Mammary epithelial cell (primary cell): ENCODE data around the gene KCNMA1.

Experiments used
- CTCF ChIP-seq, 2 donors: IDR thresholded peaks in 1 of 2; conservative IDR thresholded peaks in 1 of 2; 2 replicates each; pipeline ENCODE4 v1.5.1; 2011 to 2012; ENCODE audit warnings: inconsistent platforms in 2 of 2, low read length in 2 of 2, mild to moderate bottlenecking in 2 of 2, control low read depth in 1 of 2, low read depth in 1 of 2; ENCODE audit not compliant: insufficient read depth in 1 of 2; ENCODE audit errors: extremely low read depth in 1 of 2
- EZH2 ChIP-seq: IDR thresholded peaks from 2 replicates; pipeline ENCODE4 v1.6.1; 2012; ENCODE audit warnings: low read length, inconsistent platforms, borderline replicate concordance

GRCh38 chr10:77268721-77269120, 368.9 kb downstream of the KCNMA1 start:
- TF ChIP-seq CTCF (conservative IDR thresholded peaks at IDR 0.05 in 1 of 2, IDR thresholded peaks at IDR 0.05 in 1 of 2; ENCODE audit: extremely low read depth in 1 of 2, insufficient read depth in 1 of 2, low read depth in 1 of 2, low read length in 2 of 2) (no peak), EZH2 (no peak)
